ENCODE measurements around the gene KNL1. TPM values are rescaled to one million over a fixed set of nuclear protein-coding genes. Genes with fewer than 3 reads are reported as not detected.

The KNL1 gene
- total RNA-seq, 1 experiment from 2014 or later: 11.4 TPM

DNA sequence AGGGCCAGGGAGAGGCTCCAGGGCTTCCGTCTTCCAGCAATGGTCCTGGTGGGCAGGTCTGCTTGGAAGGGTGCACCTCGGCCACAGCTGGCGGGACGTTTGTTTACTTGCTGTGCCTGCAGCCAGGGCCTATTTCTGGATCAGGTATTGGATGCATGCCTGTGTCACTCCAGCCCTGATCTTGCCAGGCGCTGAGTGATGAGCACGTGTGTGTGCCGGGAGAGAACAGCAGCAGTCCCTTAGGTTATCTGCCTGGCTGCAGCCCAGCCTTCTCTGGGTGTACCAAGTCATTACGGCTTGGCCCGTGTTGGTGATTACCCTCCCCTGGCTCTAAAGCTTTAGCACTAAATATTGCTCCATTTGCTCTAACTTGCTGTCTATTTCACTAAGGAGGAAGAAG lies 44.2 kb upstream of the KNL1 start:
- DNase-seq (ENCODE audit: unreplicated experiment): no peak
- no peak for TF ChIP-seq CTCF (IDR thresholded peaks at IDR 0.05; ENCODE audit: unreplicated experiment)
- no TSS peak for BruUV-seq (replicated peaks)
- no peaks in the 10 kb centered on the region for H3K9me3 Mint-ChIP-seq (ENCODE audit: unreplicated experiment)
- H3K27me3 Mint-ChIP-seq (ENCODE audit: insufficient read depth, unreplicated experiment): no peaks in the 10 kb centered on the region
- ChIA-PET CTCF (no interaction called here), POLR2A (interaction anchor here (1.2 kb wide), 2 partner anchors 9 to 19 kb away, joined by 3 read pairs; no protein-coding TSS in a partner anchor)
- intact Hi-C loops (cut with micrococcal nuclease): no loop called here
- no peak overlapping the region for H3K4me3 Mint-ChIP-seq (ENCODE audit: unreplicated experiment)
- H3K36me3 Mint-ChIP-seq (ENCODE audit: insufficient read depth, unreplicated experiment): peaks cover 29% of the 10 kb centered on the region
- H3K4me1 Mint-ChIP-seq (ENCODE audit: insufficient read depth, unreplicated experiment): no peaks in the 10 kb centered on the region
- H3K27ac Mint-ChIP-seq (ENCODE audit: low read depth, unreplicated experiment): no peak overlapping the region

GRCh38 chr15:40550341-40551037 lies 43.6 kb upstream of the KNL1 start:
- no peak for TF ChIP-seq CTCF (IDR thresholded peaks at IDR 0.05; ENCODE audit: unreplicated experiment)
- ChIA-PET POLR2A (interaction anchor here (1.2 kb wide), 2 partner anchors 9 to 20 kb away, joined by 3 read pairs; no protein-coding TSS in a partner anchor), CTCF (no interaction called here)
- DNase-seq (ENCODE audit: unreplicated experiment): no peak
- Mint-ChIP-seq H3K27ac (ENCODE audit: low read depth, unreplicated experiment) (no peak overlapping the region), H3K9me3 (ENCODE audit: unreplicated experiment) (no peaks in the 10 kb centered on the region), H3K36me3 (ENCODE audit: insufficient read depth, unreplicated experiment) (peaks cover 35% of the 10 kb centered on the region), H3K27me3 (ENCODE audit: insufficient read depth, unreplicated experiment) (no peaks in the 10 kb centered on the region), H3K4me1 (ENCODE audit: insufficient read depth, unreplicated experiment) (no peaks in the 10 kb centered on the region), H3K4me3 (ENCODE audit: unreplicated experiment) (no peak overlapping the region)
- no TSS peak for BruUV-seq (replicated peaks)
- intact Hi-C loops (cut with micrococcal nuclease): no loop called here

GRCh38 chr15:40554161-40554525 lies 39.9 kb upstream of the KNL1 start:
- no peak for DNase-seq (ENCODE audit: unreplicated experiment)
- peaks cover 54% of the 10 kb centered on the region for H3K36me3 Mint-ChIP-seq (ENCODE audit: insufficient read depth, unreplicated experiment)
- no peak for TF ChIP-seq CTCF (IDR thresholded peaks at IDR 0.05; ENCODE audit: unreplicated experiment)
- CTCF ChIA-PET: interaction anchor here (1.2 kb wide), 1 partner anchor 73 kb away, joined by 3 read pairs; no protein-coding TSS in a partner anchor
- no peaks in the 10 kb centered on the region for H3K27me3 Mint-ChIP-seq (ENCODE audit: insufficient read depth, unreplicated experiment)
- intact Hi-C loops (cut with micrococcal nuclease): no loop called here
- no peaks in the 10 kb centered on the region for H3K9me3 Mint-ChIP-seq (ENCODE audit: unreplicated experiment)
- H3K4me3 Mint-ChIP-seq (ENCODE audit: unreplicated experiment): no peak overlapping the region
- POLR2A ChIA-PET: no interaction called here
- peaks cover 8% of the 10 kb centered on the region for H3K4me1 Mint-ChIP-seq (ENCODE audit: insufficient read depth, unreplicated experiment)
- no TSS peak for BruUV-seq (replicated peaks)
- H3K27ac Mint-ChIP-seq (ENCODE audit: low read depth, unreplicated experiment): peak overlapping the region; percentile 59

- ChIA-PET CTCF (no interaction called here), POLR2A (interaction anchor here (0.6 to 1.6 kb wide), 2 partner anchors 14 to 385 kb away, joined by 3 to 4 read pairs; partner anchors contain the start of gene RPUSD2)
- Mint-ChIP-seq H3K9me3 (ENCODE audit: unreplicated experiment) (no peaks in the 10 kb centered on the region), H3K4me1 (ENCODE audit: insufficient read depth, unreplicated experiment) (peaks cover 19% of the 10 kb centered on the region), H3K27ac (ENCODE audit: low read depth, unreplicated experiment) (no peak overlapping the region), H3K36me3 (ENCODE audit: insufficient read depth, unreplicated experiment) (peaks cover 59% of the 10 kb centered on the region), H3K27me3 (ENCODE audit: insufficient read depth, unreplicated experiment) (no peaks in the 10 kb centered on the region), H3K4me3 (ENCODE audit: unreplicated experiment) (no peak overlapping the region)
- no TSS peak for BruUV-seq (replicated peaks)
- no peak for DNase-seq (ENCODE audit: unreplicated experiment)
- intact Hi-C loops (cut with micrococcal nuclease): no loop called here
- TF ChIP-seq CTCF (IDR thresholded peaks at IDR 0.05; ENCODE audit: unreplicated experiment): no peak
Observed at GRCh38 chr15:40555876-40556275, 38.2 kb upstream of the KNL1 start.
